HG02870 (cell line): ENCODE data around the gene NLRP14.

Experiments used
- ATAC-seq: cut with Tn5 transposase; IDR thresholded peaks from one replicate; pipeline ENCODE4 v1.9.1; 2021; ENCODE audit warnings: mild to moderate bottlenecking, moderate library complexity; ENCODE audit not compliant: unreplicated experiment

The NLRP14 gene, protein sequence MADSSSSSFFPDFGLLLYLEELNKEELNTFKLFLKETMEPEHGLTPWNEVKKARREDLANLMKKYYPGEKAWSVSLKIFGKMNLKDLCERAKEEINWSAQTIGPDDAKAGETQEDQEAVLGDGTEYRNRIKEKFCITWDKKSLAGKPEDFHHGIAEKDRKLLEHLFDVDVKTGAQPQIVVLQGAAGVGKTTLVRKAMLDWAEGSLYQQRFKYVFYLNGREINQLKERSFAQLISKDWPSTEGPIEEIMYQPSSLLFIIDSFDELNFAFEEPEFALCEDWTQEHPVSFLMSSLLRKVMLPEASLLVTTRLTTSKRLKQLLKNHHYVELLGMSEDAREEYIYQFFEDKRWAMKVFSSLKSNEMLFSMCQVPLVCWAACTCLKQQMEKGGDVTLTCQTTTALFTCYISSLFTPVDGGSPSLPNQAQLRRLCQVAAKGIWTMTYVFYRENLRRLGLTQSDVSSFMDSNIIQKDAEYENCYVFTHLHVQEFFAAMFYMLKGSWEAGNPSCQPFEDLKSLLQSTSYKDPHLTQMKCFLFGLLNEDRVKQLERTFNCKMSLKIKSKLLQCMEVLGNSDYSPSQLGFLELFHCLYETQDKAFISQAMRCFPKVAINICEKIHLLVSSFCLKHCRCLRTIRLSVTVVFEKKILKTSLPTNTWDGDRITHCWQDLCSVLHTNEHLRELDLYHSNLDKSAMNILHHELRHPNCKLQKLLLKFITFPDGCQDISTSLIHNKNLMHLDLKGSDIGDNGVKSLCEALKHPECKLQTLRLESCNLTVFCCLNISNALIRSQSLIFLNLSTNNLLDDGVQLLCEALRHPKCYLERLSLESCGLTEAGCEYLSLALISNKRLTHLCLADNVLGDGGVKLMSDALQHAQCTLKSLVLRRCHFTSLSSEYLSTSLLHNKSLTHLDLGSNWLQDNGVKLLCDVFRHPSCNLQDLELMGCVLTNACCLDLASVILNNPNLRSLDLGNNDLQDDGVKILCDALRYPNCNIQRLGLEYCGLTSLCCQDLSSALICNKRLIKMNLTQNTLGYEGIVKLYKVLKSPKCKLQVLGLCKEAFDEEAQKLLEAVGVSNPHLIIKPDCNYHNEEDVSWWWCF

DNA sequence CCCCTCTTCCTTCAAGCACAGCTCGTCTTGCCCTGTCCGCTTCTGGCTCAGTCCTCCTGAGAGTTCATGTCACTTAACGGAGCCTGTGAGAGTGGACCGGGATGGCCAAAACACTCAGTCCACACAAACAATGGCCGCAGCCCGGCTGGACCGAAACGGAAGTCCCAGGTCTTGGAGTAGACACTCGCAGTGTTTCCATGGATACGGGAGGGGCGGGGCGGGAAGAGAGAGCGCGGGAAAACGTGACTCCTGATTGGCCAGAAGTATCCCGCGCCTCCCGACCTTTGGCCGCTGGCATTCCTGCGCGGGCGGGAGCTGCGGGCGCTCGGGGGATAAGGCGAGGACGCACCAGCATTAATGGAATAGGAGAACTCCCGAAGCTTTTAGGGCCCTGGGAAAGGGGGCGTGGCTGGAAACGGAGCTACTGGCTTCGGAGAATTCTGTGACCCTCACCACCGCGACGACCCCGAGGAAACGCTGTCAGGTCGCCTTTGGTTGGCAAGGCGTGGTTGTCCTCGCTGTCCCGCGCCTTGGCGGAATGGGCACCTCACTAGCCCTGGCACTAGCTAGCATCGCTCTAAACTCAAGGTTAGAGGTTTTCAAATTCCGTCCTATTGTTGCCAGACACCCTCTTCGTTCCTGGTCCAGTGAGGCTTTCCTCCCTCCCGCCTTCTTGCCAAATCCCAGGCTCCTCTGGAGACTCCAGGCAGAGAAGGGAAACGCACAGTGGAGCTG is at the start of gene NLRP14, which contains the start of gene ZNF214:
NLRP14 (plus strand) TSS at position 297 of the 735 bp plus-strand sequence. CDS start 18,108 bp downstream, outside the sequence.
ZNF214 (minus strand) TSS at position 164 of the 735 bp plus-strand sequence. CDS start 17,511 bp downstream, outside the sequence.
- ATAC-seq, result peak; percentile 67

GRCh38 chr11:6979365-6979764 is 40.9 kb upstream of the NLRP14 start:
- ATAC-seq, result no peak

- no peak for ATAC-seq
Measured at GRCh38 chr11:6986487-6986886, 33.8 kb upstream of the NLRP14 start.

DNA sequence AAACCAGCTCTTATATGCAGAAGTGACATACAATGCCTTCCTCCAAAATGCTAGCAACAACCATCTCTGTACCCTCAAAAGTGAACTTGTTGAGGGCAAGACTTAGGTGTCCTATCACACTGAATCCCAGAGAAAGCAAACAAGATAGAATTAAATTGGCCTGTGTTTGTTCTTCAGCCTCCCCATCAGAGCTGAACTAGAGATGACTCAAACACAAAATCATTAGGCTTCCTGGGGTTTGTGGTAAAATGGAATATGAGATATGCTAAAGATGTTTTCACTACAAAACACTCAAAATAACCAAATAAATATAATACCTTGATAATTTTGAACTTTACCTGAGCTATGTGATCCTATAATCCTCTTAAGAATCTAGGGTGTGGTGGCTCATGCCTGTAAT is 31.8 kb upstream of the NLRP14 start:
- ATAC-seq, result no peak

- ATAC-seq, result no peak
Measured at GRCh38 chr11:6991227-6991626, 29.1 kb upstream of the NLRP14 start.

DNA sequence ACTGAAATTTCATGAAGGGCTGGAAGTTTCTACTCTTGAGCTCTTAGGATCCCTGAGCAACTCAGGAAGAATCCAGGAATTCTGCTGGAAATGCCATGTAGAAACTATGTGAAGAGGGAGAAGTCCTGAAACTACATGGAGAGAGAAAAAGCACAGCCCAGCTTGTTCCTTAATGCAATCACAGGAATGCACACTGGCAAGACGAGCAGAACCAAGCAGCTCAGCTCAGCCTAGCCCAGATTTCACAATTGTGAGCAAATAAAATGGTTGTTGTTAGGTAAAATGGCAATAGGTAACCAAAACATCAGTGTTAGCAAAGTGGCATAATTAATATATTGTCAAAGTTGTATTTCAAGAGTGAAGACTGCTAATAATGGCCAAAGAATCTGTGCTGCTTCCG is 28.3 kb upstream of the NLRP14 start:
- no peak for ATAC-seq

- ATAC-seq, result no peak
Measured at GRCh38 chr11:6992457-6993417, 27.5 kb upstream of the NLRP14 start.

DNA sequence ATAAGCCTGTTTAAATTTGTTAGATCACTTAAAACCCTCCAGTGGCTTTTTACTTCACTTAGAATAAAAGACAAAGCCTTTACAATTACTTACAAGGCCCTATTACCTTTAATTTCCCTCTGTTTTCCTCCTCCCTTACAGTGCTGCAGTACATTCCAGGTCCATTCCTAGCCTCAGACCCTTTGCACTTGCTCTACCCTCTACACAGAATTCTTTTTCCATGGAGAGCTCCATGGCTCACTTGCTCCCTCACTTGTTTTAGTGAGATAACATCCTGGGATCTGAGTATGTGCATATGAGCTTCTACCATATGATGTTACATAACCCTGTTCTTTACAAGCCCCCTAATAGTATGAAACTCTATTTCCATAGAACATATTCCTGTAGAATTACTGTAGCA is 24.6 kb upstream of the NLRP14 start:
- no peak for ATAC-seq

- ATAC-seq, result peak; percentile 95
Measured at GRCh38 chr11:7004482-7004881, 15.8 kb upstream of the NLRP14 start.

DNA sequence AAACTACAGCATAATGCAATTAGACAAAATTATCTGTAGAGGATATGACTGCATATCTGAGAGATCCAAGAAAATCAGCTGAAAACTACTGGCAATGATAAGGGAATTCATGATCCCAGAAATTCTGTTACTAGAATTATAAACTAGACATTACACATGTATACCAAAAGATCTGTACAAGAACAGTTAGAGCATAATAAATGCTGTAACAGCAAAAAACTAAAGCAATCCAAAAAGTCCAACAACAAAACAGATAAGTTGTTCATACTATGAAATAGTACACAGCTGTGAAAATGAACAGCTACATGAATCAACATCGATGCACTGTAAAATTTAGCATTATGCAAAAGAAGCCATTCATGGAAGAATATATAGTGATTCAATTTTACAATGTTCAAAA is 6.2 kb upstream of the NLRP14 start:
- ATAC-seq, result no peak

DNA sequence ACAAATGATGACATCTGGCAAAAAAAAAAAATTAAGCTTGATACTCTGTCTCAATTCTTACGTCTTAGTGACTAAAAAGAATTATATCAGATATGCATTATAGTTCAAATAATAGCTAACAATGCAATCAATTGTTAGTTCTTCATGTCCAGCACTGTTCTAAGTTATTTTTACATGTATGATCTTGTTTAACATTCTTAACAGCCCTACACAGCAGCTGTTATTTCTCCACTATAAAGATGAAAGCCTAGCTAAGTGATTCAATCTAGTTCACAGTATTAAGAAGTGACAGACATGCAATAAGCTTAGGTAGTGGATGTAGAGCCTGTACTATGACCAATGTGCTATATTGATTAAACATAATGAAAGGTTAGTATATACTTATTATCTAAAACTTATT is 4.3 kb upstream of the NLRP14 start:
- no peak for ATAC-seq

DNA sequence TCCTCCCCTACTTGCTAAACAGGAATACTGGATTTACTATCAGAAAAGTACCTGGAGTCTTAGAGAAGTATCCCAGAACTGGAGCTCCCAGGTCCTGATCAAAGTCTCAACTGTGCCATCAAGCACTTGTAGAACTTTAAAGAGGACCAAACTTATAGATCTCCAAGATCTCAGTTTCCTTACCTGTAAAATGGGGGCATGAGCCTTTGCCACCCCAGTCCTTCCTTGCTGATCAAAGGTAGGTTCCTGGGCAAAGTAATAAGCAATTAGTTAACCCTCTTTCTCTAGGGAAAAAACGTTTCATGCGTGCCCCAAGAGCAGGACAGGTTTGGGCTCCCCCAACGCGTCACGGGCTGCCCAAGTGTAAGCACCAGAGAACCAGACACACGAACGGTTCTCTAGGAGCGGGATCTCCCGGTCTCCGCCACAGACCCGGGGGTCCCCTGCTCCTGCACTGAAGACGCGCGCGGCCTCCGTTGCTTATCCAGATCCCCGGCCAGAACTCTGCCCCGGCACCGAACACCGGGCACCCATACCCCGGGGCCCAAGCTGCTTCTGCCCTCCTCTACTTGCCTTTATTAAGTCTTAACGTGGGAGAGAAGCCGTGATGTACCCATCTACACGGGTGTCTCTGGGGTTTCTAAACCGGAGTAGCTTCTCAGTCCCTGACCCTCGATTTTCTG is 638 bp upstream of the NLRP14 start:
- ATAC-seq, result peak; percentile 33

DNA sequence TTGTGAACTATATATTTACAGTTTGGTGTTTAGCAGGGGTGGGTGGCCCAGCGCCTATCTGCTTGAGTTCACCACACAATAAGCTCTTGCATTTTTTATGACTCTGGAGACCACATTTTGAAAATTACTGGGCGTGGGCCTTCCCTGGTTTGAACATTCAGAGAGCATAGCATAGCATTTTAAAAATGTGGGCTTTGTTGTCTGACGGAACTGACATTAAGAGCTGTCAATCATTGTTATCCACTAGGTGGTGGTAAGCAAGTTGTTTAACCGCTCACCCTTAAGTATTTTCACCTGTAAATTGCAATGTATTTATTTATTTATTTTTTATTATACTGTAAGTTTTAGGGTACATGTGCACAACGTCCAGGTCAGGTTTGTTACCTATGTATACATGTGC is 1.0 kb downstream of the NLRP14 start:
- ATAC-seq, result no peak

DNA sequence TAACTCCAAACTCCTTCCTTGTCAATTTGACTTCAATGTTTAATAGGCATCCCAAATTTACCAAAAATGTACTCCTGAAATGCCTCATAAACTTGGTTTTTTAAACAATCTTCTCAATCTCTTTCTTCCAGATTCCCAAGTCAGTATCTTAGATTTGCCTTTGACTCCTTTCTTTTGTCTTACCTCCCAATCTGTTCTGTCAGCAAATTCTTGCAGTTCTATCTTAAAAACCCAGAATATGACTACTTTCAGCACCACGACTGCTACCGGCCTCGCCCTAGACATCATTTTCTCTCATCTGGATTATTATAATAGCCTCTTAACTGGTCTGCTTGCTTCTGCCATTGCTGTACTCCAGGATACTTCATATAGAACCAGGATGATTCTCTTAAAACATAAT is 7.9 kb downstream of the NLRP14 start:
- no peak for ATAC-seq

DNA sequence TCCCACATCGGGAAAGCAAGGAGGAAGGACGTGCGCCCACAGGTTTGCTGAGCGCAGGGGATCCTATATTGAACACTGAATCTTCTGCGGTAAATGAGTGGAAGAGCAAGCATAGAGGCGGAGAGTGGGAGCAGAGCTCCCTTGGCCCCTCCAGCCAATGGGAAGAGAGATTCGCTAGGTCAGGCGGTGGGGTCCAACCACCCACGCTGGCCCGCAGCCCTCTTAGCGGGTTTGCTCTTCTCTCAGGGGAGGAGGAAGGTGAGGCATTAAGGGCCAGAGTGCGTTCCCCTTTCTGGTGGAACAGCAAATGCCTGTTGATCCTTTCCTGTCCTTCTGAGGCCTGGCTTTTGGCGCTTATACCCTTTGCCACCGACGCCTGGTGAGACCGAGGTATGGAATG is 10.6 kb downstream of the NLRP14 start:
- no peak for ATAC-seq

DNA sequence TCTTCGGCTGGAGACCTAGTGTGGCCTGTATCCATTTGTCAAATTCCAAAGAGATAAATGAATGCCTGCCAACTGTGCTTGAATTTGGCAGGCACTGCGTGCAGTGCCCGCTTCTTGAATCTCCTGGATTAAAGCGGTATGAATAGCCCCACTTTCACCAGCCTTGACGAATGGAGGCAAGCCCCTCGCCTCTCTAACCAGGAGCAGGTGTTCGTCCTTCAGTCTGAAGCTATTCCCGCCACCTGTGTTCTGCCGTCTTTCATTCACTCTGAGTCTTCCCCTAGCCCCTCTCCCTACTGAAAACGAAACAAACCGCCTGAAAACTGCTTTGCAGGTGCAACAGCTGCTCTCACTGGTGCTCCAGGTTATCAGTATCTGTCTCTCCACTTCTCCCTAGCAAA is 11.2 kb downstream of the NLRP14 start:
- ATAC-seq, result no peak

GRCh38 chr11:7032692-7033091 is 12.4 kb downstream of the NLRP14 start:
- no peak for ATAC-seq

DNA sequence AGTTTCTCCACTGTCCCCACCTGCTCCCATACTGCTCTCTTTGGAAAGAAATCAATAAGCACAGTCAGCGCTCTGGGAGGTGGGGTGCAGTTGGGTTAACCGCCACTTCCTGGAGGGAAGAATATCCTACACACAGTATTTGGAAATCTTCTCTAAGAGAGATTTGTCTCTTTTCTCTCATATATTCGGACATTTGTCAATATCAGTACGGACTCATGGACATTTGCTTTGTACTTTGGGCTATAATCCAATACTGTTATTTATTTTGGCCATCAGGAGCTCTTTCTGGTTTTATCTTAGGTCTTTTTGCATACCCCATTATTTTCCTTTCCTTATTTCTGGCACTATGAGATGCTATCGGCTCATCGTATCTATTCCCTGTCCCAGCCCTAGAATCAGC is 13.7 kb downstream of the NLRP14 start:
- no peak for ATAC-seq
